GM12874 (cell line): Measurements from ENCODE around the gene GBA2.

Experiments used
- TF ChIP-seq, protein P1 (sequence below): IDR thresholded peaks from 2 replicates; pipeline ENCODE4 v1.5.1; 2011; ENCODE audit warnings: low read depth, mild to moderate bottlenecking, control low read depth, low read length, moderate library complexity; ENCODE audit not compliant: insufficient read depth

The GBA2 gene

DNA sequence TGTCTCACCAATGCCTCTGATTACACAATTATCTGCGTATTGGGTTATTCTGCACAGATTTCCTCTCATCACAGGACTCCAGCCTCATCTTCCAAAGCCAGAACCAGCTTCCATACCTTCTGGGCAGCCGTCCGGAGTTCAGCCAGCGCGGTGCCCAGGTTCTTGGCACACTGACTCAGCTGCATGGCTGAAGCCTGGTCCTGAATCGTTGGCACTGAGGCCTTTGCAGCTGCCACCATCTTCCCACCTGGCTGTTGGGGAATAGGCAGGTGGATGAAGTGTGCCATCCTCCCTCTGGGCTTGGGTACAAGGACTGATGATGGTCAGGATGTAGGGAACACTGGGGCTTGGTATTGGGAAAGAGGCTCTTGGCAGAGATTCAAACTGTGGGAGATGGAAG lies 34.9 kb downstream of the GBA2 start:
- TF ChIP-seq, protein P1, sequence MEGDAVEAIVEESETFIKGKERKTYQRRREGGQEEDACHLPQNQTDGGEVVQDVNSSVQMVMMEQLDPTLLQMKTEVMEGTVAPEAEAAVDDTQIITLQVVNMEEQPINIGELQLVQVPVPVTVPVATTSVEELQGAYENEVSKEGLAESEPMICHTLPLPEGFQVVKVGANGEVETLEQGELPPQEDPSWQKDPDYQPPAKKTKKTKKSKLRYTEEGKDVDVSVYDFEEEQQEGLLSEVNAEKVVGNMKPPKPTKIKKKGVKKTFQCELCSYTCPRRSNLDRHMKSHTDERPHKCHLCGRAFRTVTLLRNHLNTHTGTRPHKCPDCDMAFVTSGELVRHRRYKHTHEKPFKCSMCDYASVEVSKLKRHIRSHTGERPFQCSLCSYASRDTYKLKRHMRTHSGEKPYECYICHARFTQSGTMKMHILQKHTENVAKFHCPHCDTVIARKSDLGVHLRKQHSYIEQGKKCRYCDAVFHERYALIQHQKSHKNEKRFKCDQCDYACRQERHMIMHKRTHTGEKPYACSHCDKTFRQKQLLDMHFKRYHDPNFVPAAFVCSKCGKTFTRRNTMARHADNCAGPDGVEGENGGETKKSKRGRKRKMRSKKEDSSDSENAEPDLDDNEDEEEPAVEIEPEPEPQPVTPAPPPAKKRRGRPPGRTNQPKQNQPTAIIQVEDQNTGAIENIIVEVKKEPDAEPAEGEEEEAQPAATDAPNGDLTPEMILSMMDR = no peak

DNA sequence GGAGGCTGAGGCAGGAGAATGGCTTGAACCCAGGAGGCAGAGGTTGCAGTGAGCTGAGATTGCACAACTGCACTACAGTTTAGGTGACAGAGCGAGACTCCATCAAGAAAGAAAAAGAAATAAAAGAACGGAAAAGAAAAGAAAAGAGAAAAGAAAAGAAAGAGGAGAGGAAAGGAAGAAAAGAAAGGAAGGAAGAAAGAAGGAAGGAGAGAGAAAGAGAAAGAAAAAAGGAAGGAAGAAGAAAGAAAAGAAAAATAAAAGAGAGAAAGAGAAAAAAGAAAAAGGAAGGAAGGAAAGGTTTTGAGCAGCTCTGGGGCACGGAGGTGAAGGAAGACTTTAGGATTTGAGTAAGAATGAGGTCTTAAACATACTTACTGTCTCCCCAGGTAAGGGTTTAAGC lies 35.5 kb downstream of the GBA2 start:
- TF ChIP-seq, protein P1 = no peak

- TF ChIP-seq, protein P1 = no peak
Measured at GRCh38 chr9:35712762-35713400, 36.1 kb downstream of the GBA2 start.

- TF ChIP-seq, protein P1 = no peak
Measured at GRCh38 chr9:35711501-35712428, 37.3 kb downstream of the GBA2 start.

- TF ChIP-seq, protein P1 = no peak
Measured at GRCh38 chr9:35710818-35711500, 38.1 kb downstream of the GBA2 start.

DNA sequence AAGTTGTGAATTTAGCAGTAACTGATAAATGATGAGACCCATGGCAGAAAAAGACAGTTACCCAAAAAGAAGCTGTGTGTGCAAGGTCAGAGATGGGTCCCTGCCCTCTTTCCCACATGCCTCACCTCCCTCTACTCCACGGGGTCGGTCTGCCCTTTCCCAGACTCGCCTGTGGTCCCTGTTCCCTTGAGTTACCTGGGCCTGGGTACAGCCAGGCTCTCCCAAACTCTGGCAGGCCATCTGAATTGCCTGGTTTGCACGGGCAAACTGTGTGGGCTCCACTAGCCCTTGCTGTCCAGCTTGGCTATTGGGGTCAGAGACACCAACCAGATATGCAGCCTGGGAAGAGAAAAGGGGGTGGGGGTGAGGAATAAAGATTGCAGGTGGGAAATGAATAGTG lies 40.9 kb downstream of the GBA2 start:
- TF ChIP-seq, protein P1 = no peak

- TF ChIP-seq, protein P1 = no peak
Measured at GRCh38 chr9:35706951-35707350, 42.1 kb downstream of the GBA2 start.
